ENCODE data around the gene FCN2.

FCN2 gene

DNA sequence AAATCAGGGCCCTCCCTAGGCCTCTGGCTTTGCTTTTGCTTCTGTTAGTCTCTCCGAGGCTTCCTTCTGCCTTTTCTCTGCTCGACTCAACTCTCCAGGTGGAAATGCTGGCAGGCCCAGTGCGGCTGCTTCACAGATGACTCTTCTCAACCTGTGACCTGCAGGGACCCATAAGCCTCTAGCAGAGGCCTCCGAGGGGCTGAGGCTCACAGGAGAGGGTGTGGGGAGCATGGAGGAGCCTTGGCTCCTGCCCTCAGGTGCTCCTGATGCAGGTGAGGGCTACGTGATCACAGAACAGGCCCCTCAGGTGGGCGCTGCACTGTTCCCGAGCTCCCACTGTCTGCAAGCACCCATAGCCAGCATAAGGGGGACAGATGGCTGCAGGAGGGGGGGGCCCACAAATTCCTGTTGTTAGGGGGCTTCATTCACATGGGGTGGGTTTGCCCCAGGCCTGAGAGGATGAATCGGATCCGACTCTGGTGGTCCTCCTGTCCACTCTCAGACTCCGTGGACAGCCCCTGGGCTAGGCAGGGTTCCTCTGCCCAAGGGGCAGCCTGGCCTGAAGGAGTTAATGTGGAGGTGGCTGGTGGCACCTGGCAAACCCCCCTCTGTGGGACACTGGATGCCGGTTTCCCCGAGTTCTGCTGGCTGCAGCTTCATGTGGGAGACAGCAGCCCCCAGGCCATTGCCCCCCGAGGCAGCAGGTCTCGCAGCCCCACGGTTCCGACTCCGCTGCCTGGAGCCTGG lies 10.9 kb upstream of the FCN2 start:
- Histone ChIP-seq H3K27ac (ENCODE audit: low read depth, low read length) (no peak overlapping the region), H3K27me3 (ENCODE audit: insufficient read depth, low read length) (peaks cover 47% of the 10 kb centered on the region), H3K4me3 (ENCODE audit: low read depth, low read length) (no peak overlapping the region), H2AFZ (ENCODE audit: low read length, unreplicated experiment) (no peak overlapping the region), H3K79me2 (ENCODE audit: control insufficient read depth, insufficient read depth, low read length, unreplicated experiment) (no peaks in the 10 kb centered on the region), H3K4me1 (ENCODE audit: control insufficient read depth, insufficient read depth, low read length, unreplicated experiment) (no peaks in the 10 kb centered on the region), H3K36me3 (ENCODE audit: insufficient read depth, low read length) (no peaks in the 10 kb centered on the region)

DNA sequence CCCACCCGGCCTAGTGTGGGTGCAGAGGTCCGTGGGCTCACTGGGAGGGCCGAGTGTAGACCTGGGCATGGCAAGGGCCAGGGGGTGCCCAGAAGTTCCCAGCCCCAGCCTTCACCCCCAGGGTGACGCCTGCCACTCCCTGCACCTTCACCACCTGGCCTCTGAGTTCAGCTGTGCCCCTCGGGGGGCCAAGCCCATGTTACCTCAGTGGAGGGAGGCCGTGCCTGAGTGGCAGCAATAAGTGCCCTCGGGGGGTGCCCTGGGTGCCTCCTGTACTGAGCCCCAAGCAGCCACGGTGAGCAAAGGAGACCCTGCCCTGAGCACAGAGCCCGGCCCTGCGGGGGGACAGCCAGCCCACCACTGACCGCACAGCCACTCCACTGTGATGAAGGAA lies 10.3 kb upstream of the FCN2 start:
- Histone ChIP-seq H3K4me1 (ENCODE audit: control insufficient read depth, insufficient read depth, low read length, unreplicated experiment) (no peaks in the 10 kb centered on the region), H2AFZ (ENCODE audit: low read length, unreplicated experiment) (no peak overlapping the region), H3K36me3 (ENCODE audit: insufficient read depth, low read length) (no peaks in the 10 kb centered on the region), H3K4me3 (ENCODE audit: low read depth, low read length) (no peak overlapping the region), H3K79me2 (ENCODE audit: control insufficient read depth, insufficient read depth, low read length, unreplicated experiment) (no peaks in the 10 kb centered on the region), H3K27me3 (ENCODE audit: insufficient read depth, low read length) (peaks cover 53% of the 10 kb centered on the region), H3K27ac (ENCODE audit: low read depth, low read length) (no peak overlapping the region)

DNA sequence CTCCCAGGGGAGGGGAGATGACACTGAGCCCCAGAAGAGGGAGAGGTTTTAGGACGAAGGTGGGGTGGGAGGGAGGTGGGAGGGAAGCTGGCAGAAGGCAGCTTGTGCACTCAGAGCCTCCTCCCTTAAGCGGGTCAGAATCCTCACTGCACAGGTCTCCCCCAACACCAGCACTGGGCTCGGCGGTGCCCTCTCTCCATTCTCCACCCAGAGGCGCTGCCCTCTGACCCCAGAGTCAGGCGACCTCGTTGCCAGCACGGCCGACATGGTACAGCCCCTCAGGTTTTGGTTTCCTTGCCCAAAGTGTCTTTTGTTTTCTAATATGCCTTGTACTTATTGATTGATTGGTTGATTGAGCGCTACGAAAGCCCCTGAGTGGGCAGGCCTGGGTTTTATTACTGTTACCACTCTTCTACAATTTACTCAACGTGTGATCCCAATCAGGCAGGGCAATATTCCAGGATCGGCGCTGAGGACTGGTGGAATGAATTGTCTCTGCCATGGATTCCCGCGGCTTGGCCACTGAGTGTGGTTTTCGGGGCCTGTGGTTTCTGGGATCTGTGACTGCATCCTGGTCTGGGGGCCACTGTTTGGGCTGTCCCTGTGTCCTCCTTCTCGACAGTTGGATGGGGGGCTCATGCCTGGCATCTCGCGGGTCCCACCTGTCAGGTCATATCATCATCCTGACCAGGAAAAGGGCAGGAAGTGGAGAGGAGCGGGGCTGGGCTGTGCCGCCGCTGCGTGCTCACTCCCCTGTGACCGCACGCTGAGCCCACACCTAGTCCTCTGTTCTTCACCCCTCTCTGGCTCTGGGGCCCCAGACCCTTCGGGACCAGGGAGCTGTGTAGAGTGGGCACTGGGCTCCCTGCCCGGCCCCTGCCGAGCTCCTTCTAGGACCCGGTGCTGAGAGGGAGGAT lies 9.6 kb upstream of the FCN2 start:
- no peak overlapping the region for H3K27ac ChIP-seq (ENCODE audit: low read depth, low read length)
- H3K27me3 ChIP-seq (ENCODE audit: insufficient read depth, low read length): peaks cover 60% of the 10 kb centered on the region
- no peaks in the 10 kb centered on the region for H3K4me1 ChIP-seq (ENCODE audit: control insufficient read depth, insufficient read depth, low read length, unreplicated experiment)
- no peaks in the 10 kb centered on the region for H3K36me3 ChIP-seq (ENCODE audit: insufficient read depth, low read length)
- H3K79me2 ChIP-seq (ENCODE audit: control insufficient read depth, insufficient read depth, low read length, unreplicated experiment): no peaks in the 10 kb centered on the region
- H2AFZ ChIP-seq (ENCODE audit: low read length, unreplicated experiment): no peak overlapping the region
- no peak overlapping the region for H3K4me3 ChIP-seq (ENCODE audit: low read depth, low read length)

DNA sequence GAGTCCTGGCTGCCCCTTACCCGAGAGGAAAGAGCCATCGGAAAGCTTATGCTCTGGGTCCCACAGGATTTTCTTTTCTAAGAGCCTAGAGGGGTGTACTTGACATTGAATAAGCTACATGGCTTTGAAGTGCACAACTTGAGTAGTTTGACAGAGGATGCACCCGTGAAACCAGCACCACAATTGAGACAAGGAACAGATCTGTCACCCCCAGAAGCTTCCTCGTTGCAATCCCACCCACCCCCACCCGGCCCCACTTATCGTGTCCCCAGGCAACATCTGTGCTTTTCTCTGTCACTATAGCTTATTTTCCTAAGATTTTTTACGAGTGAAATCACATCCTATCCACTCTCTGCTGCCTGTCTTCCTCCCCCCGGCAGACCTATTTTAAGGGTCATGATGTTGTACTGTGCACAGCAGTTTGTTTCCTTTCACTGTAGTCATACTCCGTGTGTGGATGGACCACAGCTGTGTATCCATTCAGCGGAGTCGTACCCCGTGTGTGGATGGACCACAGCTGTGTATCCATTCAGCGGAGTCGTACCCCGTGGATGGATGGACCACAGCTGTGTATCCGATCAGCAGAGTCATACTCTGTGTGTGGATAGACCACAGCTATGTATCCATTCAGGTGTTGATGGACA lies 8.8 kb upstream of the FCN2 start:
- H3K4me1 ChIP-seq (ENCODE audit: control insufficient read depth, insufficient read depth, low read length, unreplicated experiment): no peaks in the 10 kb centered on the region
- no peak overlapping the region for H3K4me3 ChIP-seq (ENCODE audit: low read depth, low read length)
- peaks cover 65% of the 10 kb centered on the region for H3K27me3 ChIP-seq (ENCODE audit: insufficient read depth, low read length)
- H2AFZ ChIP-seq (ENCODE audit: low read length, unreplicated experiment): no peak overlapping the region
- no peak overlapping the region for H3K27ac ChIP-seq (ENCODE audit: low read depth, low read length)
- H3K79me2 ChIP-seq (ENCODE audit: control insufficient read depth, insufficient read depth, low read length, unreplicated experiment): no peaks in the 10 kb centered on the region
- no peaks in the 10 kb centered on the region for H3K36me3 ChIP-seq (ENCODE audit: insufficient read depth, low read length)

DNA sequence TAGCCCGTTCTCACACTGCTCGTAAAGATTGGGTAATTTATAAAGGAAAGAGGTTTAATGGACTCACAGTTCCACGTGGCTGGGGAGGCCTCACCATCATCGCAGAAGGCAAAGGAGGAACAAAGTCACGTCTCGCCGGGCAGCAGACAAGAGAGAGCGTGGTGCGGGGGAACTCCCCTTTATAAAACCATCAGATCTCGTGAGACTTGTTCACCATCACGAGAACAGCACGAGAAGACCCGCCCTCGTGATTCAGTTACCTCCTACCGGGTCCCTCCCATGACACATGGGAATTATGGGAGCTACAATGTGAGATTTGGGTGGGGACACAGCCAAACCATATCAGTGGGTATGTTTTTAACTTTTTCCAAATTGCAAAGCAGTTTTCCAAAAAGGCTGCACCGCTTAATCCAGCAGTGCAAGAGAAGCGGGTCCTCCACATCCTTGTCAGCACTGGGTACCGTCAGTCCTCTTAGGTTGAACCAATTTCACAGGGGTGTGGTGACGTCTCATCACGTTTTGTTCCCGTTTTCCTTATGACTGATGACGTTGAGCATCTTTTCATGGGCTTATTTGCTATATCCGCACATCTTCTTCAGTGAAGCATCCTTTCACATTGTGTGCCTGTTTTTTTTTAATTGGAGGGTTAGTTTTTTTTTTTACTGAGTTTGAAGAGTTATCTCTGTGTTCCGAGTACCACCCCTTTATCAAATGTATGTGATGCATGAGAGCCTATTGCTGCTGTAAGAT lies 8.0 kb upstream of the FCN2 start:
- no peak overlapping the region for H3K27ac ChIP-seq (ENCODE audit: low read depth, low read length)
- H2AFZ ChIP-seq (ENCODE audit: low read length, unreplicated experiment): no peak overlapping the region
- no peaks in the 10 kb centered on the region for H3K4me1 ChIP-seq (ENCODE audit: control insufficient read depth, insufficient read depth, low read length, unreplicated experiment)
- peaks cover 73% of the 10 kb centered on the region for H3K27me3 ChIP-seq (ENCODE audit: insufficient read depth, low read length)
- no peak overlapping the region for H3K4me3 ChIP-seq (ENCODE audit: low read depth, low read length)
- H3K36me3 ChIP-seq (ENCODE audit: insufficient read depth, low read length): no peaks in the 10 kb centered on the region
- H3K79me2 ChIP-seq (ENCODE audit: control insufficient read depth, insufficient read depth, low read length, unreplicated experiment): no peaks in the 10 kb centered on the region

DNA sequence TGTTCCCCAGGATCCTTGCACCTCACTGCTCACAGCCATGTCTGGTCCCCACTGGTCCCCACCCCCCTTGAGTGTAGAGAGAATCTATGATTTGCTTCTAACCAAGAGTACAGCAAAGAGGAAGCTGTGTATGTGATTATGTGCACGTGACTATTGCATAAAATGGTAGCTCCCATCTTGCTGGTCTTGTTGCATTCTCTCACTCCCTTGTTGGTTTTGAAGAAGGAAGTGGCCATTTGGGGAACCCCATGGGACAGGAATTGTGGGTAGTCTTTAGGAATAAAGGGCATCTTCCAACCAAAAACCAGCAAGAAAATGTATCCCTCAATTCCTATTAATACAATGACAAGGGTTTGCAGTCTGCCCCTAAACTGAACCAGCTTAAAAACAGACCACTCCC lies 5.2 kb upstream of the FCN2 start:
- Histone ChIP-seq H3K4me3 (ENCODE audit: low read depth, low read length) (no peak overlapping the region), H2AFZ (ENCODE audit: low read length, unreplicated experiment) (no peak overlapping the region), H3K27ac (ENCODE audit: low read depth, low read length) (no peak overlapping the region), H3K36me3 (ENCODE audit: insufficient read depth, low read length) (no peaks in the 10 kb centered on the region), H3K27me3 (ENCODE audit: insufficient read depth, low read length) (peaks cover 95% of the 10 kb centered on the region), H3K79me2 (ENCODE audit: control insufficient read depth, insufficient read depth, low read length, unreplicated experiment) (no peaks in the 10 kb centered on the region), H3K4me1 (ENCODE audit: control insufficient read depth, insufficient read depth, low read length, unreplicated experiment) (no peaks in the 10 kb centered on the region)

DNA sequence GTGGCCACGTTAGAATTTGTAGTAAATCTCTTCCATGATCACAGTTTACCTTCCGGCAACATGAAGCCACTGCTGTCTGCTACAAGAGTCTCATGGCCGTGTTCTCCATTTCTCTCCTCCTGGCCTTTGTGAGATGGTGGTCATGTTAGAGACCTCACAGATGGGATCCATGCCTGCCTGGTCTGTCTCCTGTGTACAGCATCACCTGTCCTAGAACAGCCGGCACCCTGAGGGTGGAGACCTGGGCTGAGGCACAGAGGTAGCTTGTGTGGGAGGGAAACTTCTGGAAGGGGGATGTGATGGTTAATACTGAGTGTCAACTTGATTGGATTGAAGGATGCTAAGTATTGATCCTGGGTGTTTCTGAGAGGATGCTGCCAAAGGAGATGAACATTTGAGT lies 3.1 kb upstream of the FCN2 start:
- no peaks in the 10 kb centered on the region for H3K36me3 ChIP-seq (ENCODE audit: insufficient read depth, low read length)
- H3K27ac ChIP-seq (ENCODE audit: low read depth, low read length): no peak overlapping the region
- no peak overlapping the region for H3K4me3 ChIP-seq (ENCODE audit: low read depth, low read length)
- no peaks in the 10 kb centered on the region for H3K4me1 ChIP-seq (ENCODE audit: control insufficient read depth, insufficient read depth, low read length, unreplicated experiment)
- H3K79me2 ChIP-seq (ENCODE audit: control insufficient read depth, insufficient read depth, low read length, unreplicated experiment): no peaks in the 10 kb centered on the region
- H3K27me3 ChIP-seq (ENCODE audit: insufficient read depth, low read length): peaks cover 92% of the 10 kb centered on the region
- H2AFZ ChIP-seq (ENCODE audit: low read length, unreplicated experiment): no peak overlapping the region

DNA sequence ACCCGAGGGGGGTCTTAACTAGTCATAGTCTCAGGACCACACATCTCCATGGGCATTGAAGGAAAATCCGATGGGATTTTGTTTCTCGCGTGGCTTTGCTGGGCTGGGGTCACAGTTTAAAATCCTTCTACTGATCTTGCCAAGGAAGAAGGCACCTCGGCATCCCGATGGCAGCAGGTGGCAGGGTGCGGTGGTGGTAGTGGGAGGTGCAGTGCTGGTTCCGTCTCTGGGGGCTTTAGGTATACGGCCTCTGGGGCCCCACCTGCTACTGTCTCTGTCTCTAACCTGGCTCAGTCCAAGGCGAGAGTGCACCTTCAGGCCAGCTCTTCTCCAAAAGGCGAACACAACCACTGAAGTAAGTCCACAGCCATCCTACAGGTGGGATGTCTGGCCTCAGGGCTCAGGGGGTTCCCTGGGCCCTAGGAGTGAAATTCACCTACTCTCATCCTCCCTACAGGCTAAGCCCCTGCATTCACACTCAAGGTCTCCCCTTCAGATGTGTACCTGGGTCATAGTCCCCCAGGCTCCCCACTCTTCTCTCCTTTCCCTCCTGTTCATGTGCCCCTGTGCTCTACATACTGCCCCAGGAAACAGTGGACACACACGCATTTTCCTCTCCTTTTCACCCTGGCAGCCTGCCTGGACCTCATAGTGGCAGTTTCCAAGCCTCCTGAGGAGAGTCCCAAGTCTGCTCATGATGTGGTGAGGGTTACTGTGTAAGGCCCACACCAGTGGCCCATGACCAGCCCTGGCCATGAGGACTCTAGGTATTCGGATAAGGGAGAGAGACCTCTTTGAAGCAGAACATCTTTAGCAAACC lies 736 bp upstream of the FCN2 start:
- Histone ChIP-seq H3K27ac (ENCODE audit: low read depth, low read length) (no peak overlapping the region), H3K4me1 (ENCODE audit: control insufficient read depth, insufficient read depth, low read length, unreplicated experiment) (no peaks in the 10 kb centered on the region), H2AFZ (ENCODE audit: low read length, unreplicated experiment) (no peak overlapping the region), H3K4me3 (ENCODE audit: low read depth, low read length) (no peak overlapping the region), H3K36me3 (ENCODE audit: insufficient read depth, low read length) (no peaks in the 10 kb centered on the region), H3K79me2 (ENCODE audit: control insufficient read depth, insufficient read depth, low read length, unreplicated experiment) (no peaks in the 10 kb centered on the region), H3K27me3 (ENCODE audit: insufficient read depth, low read length) (peaks cover 73% of the 10 kb centered on the region)

DNA sequence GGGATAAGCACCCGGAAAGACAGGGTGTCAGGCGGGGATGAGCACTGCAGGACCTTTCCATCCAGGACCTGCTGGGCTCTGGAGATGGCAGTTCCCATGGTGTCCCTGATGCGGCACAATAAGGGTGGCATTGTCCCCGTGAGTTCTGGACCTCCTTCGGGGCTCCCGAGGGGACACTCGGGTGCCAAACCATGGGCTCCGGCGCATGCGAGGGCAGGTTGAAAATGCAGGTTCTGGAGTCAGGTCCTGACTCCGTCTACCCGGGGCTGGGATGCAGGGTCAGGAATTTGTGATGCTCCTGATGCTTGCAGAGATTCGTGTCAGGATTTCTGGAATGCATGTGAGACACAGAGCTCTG lies 682 bp downstream of the FCN2 start:
- peaks cover 59% of the 10 kb centered on the region for H3K27me3 ChIP-seq (ENCODE audit: insufficient read depth, low read length)
- H3K27ac ChIP-seq (ENCODE audit: low read depth, low read length): no peak overlapping the region
- H3K36me3 ChIP-seq (ENCODE audit: insufficient read depth, low read length): no peaks in the 10 kb centered on the region
- no peak overlapping the region for H3K4me3 ChIP-seq (ENCODE audit: low read depth, low read length)
- H2AFZ ChIP-seq (ENCODE audit: low read length, unreplicated experiment): no peak overlapping the region
- no peaks in the 10 kb centered on the region for H3K4me1 ChIP-seq (ENCODE audit: control insufficient read depth, insufficient read depth, low read length, unreplicated experiment)
- H3K79me2 ChIP-seq (ENCODE audit: control insufficient read depth, insufficient read depth, low read length, unreplicated experiment): no peaks in the 10 kb centered on the region

Measured in ACC112 (cell line).